GM12873 (cell line): ENCODE data around the gene UBE2F.

ENCODE experiments used
- TF ChIP-seq, protein P1 (sequence below): IDR thresholded peaks from 2 replicates; pipeline ENCODE4 v1.5.1; 2012; ENCODE audit warnings: low read depth, mild to moderate bottlenecking, moderate library complexity, low read length, control low read depth; ENCODE audit not compliant: insufficient read depth; ENCODE audit errors: missing control alignments

The UBE2F gene

DNA sequence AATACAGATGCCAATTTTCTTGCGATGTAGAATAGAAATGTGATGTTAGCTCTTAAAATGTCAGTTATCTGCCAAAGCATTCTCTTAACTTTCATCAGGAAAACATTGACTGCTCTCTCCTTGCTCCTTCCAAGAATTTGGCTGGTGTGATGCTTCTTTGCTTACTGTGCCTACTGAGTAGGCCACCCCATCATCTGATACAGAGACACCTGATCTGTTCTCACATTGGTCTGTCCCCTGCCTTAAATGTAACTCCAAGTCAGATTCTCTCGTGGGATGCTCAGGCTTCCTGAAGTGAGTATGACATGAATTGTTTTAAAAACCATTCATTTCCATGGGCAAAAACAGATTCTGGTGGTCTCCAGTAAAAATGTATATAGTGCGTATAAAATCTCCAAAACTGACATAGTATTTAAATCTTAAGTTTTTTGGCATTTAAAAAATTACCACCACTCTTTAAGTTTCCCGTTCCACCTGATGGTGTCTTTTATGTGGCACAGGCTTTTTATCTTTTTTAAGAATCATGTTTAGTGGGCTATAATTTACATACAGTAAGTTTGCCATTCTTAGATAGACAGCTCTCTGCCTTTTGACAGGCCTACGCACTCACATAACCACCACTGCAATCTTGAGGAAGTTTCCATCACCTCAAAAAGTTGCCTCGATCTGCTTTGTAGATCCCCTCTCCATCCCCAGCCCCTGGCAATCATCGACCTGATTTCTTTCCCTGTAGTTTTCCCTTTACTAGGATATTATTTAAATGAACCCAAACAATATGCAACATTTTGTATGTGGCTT, 36.6 kb downstream of the UBE2F start:
- TF ChIP-seq, protein P1, sequence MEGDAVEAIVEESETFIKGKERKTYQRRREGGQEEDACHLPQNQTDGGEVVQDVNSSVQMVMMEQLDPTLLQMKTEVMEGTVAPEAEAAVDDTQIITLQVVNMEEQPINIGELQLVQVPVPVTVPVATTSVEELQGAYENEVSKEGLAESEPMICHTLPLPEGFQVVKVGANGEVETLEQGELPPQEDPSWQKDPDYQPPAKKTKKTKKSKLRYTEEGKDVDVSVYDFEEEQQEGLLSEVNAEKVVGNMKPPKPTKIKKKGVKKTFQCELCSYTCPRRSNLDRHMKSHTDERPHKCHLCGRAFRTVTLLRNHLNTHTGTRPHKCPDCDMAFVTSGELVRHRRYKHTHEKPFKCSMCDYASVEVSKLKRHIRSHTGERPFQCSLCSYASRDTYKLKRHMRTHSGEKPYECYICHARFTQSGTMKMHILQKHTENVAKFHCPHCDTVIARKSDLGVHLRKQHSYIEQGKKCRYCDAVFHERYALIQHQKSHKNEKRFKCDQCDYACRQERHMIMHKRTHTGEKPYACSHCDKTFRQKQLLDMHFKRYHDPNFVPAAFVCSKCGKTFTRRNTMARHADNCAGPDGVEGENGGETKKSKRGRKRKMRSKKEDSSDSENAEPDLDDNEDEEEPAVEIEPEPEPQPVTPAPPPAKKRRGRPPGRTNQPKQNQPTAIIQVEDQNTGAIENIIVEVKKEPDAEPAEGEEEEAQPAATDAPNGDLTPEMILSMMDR: no peak

DNA sequence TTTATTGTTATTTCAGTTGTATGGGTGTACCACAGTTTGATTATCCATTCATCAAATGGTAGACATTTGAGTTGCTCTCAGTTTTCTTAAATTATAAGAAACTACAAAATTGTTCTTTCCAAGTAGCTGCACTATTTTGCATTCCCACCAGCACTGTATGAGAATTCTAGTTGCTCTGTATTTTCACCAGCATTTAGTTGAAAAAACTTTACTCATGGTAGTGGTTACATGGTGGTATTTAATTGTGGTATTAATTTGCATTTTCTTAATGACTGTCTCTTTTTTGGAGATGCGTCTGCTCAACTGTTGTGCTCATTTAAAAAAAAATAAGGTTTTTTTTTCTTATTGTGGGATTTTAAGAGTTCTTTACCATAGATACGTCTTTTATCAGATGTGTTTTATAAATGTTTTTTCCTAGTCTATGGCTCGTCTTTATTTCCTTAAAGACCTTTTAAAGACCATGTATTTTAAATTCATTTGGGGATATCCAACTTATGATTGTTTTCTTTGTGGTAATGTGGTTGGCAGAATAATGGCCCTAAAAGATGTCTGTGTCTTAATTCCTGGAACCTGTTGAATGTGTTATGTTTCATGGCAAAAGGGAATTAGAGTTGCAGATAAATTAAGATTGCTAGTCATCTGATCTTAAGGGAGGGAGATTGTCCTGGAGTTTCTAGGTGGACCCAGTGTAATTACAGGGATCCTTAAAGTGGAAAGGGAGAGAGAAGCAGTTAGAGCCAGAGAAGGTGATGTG, 37.4 kb downstream of the UBE2F start:
- TF ChIP-seq, protein P1: no peak

DNA sequence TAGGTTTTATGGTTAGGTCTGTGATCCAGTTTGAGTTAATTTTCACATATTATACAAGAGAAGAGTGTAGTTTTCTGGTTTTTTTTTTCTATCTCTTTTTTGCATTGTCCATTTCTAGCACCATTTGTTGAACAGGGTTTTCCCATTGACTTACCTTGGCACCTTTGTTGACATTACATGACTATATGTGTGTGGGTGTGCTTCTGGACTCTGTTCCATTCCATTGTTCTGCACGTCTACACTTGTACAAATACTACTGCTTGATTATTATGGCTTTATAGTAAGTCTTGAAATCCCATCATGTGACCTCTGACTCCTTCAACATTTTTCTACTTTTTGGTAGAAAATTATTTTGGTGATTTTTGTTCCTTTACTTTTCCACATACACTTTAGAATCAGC, 38.7 kb downstream of the UBE2F start:
- TF ChIP-seq, protein P1: no peak

DNA sequence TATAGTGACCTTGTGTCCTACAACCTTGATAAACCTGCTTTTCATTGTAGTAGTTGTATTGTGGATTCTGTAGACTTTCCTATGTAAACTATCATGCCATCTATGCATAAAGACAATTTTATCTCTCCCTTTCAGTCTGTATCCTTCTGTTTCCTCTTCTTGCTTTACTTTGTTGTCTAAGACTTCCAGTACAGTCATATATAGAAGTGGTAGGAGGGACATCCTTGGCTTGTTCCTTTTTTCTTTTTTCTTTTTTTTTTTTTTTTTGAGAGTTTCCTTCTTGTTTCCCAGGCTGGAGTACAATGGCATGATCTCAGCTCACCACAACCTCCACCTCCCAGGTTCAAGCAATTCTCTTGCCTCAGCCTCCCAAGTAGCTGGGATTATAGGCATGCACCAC, 39.7 kb downstream of the UBE2F start:
- TF ChIP-seq, protein P1: no peak

DNA sequence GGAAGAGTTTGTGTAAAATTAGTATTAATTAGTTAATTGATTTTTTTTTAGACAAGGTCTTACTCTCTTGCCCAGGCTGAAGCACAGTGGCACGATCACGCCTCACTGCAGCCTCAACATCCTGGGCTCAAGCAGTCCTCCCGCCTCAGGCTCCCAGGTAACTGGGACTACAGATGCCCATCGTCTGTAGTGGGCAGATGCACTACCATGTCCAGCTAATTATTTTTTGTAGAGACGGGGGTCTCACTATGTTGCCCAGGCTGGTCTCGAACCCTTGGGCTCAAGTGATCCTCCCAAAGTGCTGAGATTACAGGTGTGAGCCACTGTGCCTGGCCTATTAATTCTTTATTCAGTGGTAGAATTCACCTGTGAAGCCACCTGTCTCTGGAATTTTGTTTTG, 41.1 kb downstream of the UBE2F start:
- TF ChIP-seq, protein P1: no peak

DNA sequence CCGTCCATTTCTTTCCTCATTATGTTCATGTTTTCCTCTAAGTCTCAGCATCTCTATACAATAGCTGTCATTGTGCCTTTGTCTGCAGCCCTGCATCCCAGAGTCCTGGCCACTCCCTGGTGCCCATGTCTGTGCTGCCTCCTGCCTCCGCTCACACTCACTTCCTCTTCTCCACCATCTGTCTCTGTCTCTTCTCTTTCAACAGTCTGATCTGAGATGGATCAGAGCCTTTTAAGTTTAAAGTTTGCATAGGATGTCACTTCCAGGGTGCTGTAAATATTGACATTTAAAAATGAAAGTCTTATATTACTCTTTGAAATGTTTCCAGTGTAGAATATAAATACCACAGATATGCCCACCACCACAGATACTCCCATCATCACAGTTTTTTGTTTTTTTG, 42.7 kb downstream of the UBE2F start:
- TF ChIP-seq, protein P1: no peak

DNA sequence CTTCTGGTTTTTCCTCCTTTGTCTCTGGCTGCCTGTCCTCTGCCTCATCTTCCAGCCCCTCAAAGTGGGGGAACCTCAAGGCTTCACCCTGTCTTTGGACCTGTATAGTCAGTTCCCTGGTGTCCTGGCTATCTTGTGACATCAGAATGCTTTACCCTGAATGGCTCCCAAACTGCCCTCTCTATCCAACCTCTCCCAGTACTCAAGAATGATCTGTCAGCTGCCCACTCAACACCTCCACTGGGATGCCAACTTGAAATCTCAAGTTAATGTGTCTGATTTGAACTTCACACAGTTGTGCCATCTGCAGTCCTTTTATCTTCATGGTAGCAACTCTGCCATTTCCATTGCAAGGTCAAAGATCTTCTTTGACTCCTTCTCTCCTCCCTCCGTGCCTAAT, 43.8 kb downstream of the UBE2F start:
- TF ChIP-seq, protein P1: no peak
